GM10248 (cell line): ENCODE measurements around the gene U2AF1L4.
A peak's percentile ranks its signal among the peaks of the same experiment; 100 is the strongest.

Experiments
- CTCF ChIA-PET: fragments of 300-600 bp; sonication (Branson Sonifier 250); formaldehyde crosslinking; extraction: SDS; loops from one replicate; lab custom pipeline; 2021; ENCODE audit warnings: antibody characterized with exemption; lab: Yijun Ruan, JAX
- POLR2A ChIA-PET: fragments of 350-650 bp; sonication (Branson Sonifier 250); formaldehyde crosslinking; extraction: SDS; loops from one replicate; lab custom pipeline; 2020; ENCODE audit warnings: antibody characterized with exemption; lab: Yijun Ruan, JAX
- DNase-seq: peaks from one replicate; pipeline ENCODE4 v3.0.0; 2012; ENCODE audit errors: extremely low spot score
- CTCF ChIP-seq: IDR thresholded peaks from 2 replicates; pipeline ENCODE4 v1.5.1; 2012; ENCODE audit warnings: mild to moderate bottlenecking, low read depth; ENCODE audit errors: extremely low read depth, missing control alignments, control extremely low read depth

The U2AF1L4 gene

GRCh38 chr19:35715981-35716800, 29.0 kb downstream of the U2AF1L4 start:
- no peak for DNase-seq
- ChIA-PET CTCF (interaction anchor here (1.1 to 6.0 kb wide), 3 partner anchors 17 to 32 kb away, joined by 3 to 184 read pairs (median 4); partner anchors contain the start of genes LIN37, PSENEN, U2AF1L4 and ZBTB32), POLR2A (interaction anchor here (0.7 kb wide), 1 partner anchor 20 kb away, joined by 4 read pairs; no protein-coding TSS in a partner anchor)
- TF ChIP-seq CTCF, result no peak

- DNase-seq, result no peak
- ChIA-PET CTCF (interaction anchor here (1.0 to 6.0 kb wide), 7 partner anchors 16 to 167 kb away, joined by 3 to 184 read pairs (median 4); partner anchors contain the start of genes LIN37, PSENEN, U2AF1L4 and ZBTB32), POLR2A (interaction anchor here (0.7 kb wide), 1 partner anchor 19 kb away, joined by 4 read pairs; no protein-coding TSS in a partner anchor)
- no peak for TF ChIP-seq CTCF
These were observed 29.8 kb downstream of the U2AF1L4 start for GRCh38 chr19:35715355-35715809.

- CTCF ChIA-PET, result interaction anchor here (0.7 to 6.0 kb wide), 8 partner anchors 15 to 216 kb away, joined by 3 to 184 read pairs (median 4); partner anchors contain the start of genes PSENEN, U2AF1L4 and ZBTB32
- POLR2A ChIA-PET, result interaction anchor here (5.0 kb wide), 1 partner anchor 12 kb away, joined by 42 read pairs; no protein-coding TSS in a partner anchor
- TF ChIP-seq CTCF, result peak; percentile 45
- peak; percentile 57 for DNase-seq
These were observed 30.4 kb downstream of the U2AF1L4 start for GRCh38 chr19:35714601-35715354.

- no peak for TF ChIP-seq CTCF
- POLR2A ChIA-PET, result interaction anchor here (1.1 to 5.0 kb wide), 2 partner anchors 12 to 19 kb away, joined by 3 to 42 read pairs; no protein-coding TSS in a partner anchor
- no peak for DNase-seq
- CTCF ChIA-PET, result interaction anchor here (0.7 to 6.0 kb wide), 6 partner anchors 14 to 217 kb away, joined by 3 to 184 read pairs (median 4); partner anchors contain the start of gene ZBTB32
These were observed 31.2 kb downstream of the U2AF1L4 start for GRCh38 chr19:35713904-35714495.

- DNase-seq, result no peak
- ChIA-PET POLR2A (interaction anchor here (0.7 to 5.0 kb wide), 4 partner anchors 11 to 39 kb away, joined by 3 to 42 read pairs (median 5); no protein-coding TSS in a partner anchor), CTCF (interaction anchor here (2.1 to 6.0 kb wide), 3 partner anchors 14 to 218 kb away, joined by 6 to 184 read pairs (median 23); partner anchors contain the start of gene ZBTB32)
- no peak for TF ChIP-seq CTCF
These were observed 31.7 kb downstream of the U2AF1L4 start for GRCh38 chr19:35713506-35713850.
